HEK293T (cell line): ENCODE measurements around the gene ATG3.

Experiments used
- BHLHE40 ChIP-seq: fragments of 450-650 bp; IDR thresholded peaks from 2 replicates; pipeline ENCODE4 v1.6.1; 2016; ENCODE audit warnings: mild to moderate bottlenecking, moderate library complexity, borderline replicate concordance
- ELF4 ChIP-seq: fragments of 450-650 bp; IDR thresholded peaks from 2 replicates; pipeline ENCODE4 v1.6.1; 2017; ENCODE audit warnings: antibody characterized with exemption
- HDGF ChIP-seq: fragments of 450-650 bp; IDR thresholded peaks from 2 replicates; pipeline ENCODE4 v1.6.1; 2017; ENCODE audit warnings: antibody characterized with exemption, borderline replicate concordance
- SP1 ChIP-seq: fragments of 450-650 bp; IDR thresholded peaks from 2 replicates; pipeline ENCODE4 v1.6.1; 2017
- ZNF384 ChIP-seq: fragments of 450-650 bp; IDR thresholded peaks from 2 replicates; pipeline ENCODE4 v1.6.1; 2016

- no peak for TF ChIP-seq SP1
- TF ChIP-seq BHLHE40, result no peak
- no peak for TF ChIP-seq ZNF384
- TF ChIP-seq ELF4, result no peak
- TF ChIP-seq HDGF, result no peak
Measured at GRCh38 chr3:112560307-112560706, 1.5 kb downstream of the ATG3 start.
